Natural killer cell treated with Interleukin-12 subunit alpha and Interleukin-12 subunit beta and Interleukin-15 and Interleukin-18, amount 100 ng/mL, for 72 hours (primary cell): ENCODE data around the gene TCP11L2. TPM values are rescaled to one million over a fixed set of nuclear protein-coding genes. Genes with fewer than 3 reads are reported as not detected.

Experiments
- ATAC-seq, 2 donors: fragments of 150-1000 bp; cut with Tn5 transposase in 1 of 2; sonication (Bioruptor Pico), chemical (Tn5 transposase) in 1 of 2; 2 replicates each; pipeline ENCODE4 v1.10.0; 2021
- DNase-seq: peaks from one replicate; pipeline ENCODE4 v3.0.0; 2022; ENCODE audit warnings: low spot score
- H3K27ac Mint-ChIP-seq, 2 donors: 1 replicate in 1 of 2; 2 replicates in 1 of 2; pipeline ENCODE4 v1.8.0; 2022; ENCODE audit warnings: mixed read lengths in 2 of 2, mild to moderate bottlenecking in 1 of 2, moderate library complexity in 1 of 2
- H3K27me3 Mint-ChIP-seq, 2 donors: 1 replicate in 1 of 2; 2 replicates in 1 of 2; pipeline ENCODE4 v1.8.0; 2022; ENCODE audit warnings: mixed read lengths in 2 of 2
- H3K36me3 Mint-ChIP-seq: one replicate; pipeline ENCODE4 v1.8.0; 2022; ENCODE audit warnings: mixed read lengths
- H3K4me1 Mint-ChIP-seq, 2 donors: 1 replicate in 1 of 2; 2 replicates in 1 of 2; pipeline ENCODE4 v1.8.0; 2022; ENCODE audit warnings: low read depth in 2 of 2, mixed read lengths in 2 of 2, mild to moderate bottlenecking in 1 of 2
- H3K4me3 Mint-ChIP-seq: one replicate; pipeline ENCODE4 v1.8.0; 2022; ENCODE audit warnings: mixed read lengths
- H3K9me3 Mint-ChIP-seq: 2 replicates; pipeline ENCODE4 v1.8.0; 2022; ENCODE audit warnings: mixed read lengths
- total RNA-seq, 2 donors: library from RNA; stranded (reverse); gene quantifications; one replicate each; pipeline ENCODE4 v1.2.3, GENCODE V29; 2022

TCP11L2 gene
- total RNA-seq, 2 donors from 2014 or later, result 3.5 to 5.8 TPM

DNA sequence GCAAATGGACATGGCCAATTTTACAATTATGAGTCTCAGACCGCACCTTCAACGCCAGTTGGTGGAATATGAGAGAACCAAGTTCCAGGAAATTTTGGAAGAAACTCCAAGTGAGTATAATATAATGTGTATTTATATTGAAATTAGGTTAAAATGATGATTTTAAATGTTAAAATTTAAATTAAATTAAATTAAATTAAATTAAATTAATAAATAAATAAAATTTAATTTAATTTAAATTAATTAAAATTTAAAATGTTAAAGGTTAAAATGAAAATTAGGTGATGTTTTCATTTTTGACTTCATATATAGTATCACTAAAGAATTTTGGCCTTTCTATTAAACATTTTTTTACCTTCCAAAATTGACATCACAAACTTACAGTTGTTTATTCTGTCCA is 21.0 kb downstream of the TCP11L2 start:
- no peak for DNase-seq
- no peak overlapping the region for H3K4me3 Mint-ChIP-seq
- no peaks in the 10 kb centered on the region for H3K9me3 Mint-ChIP-seq
- H3K27ac Mint-ChIP-seq, result no peak overlapping the region
- H3K4me1 Mint-ChIP-seq, result peaks cover 0 to 5% of the 10 kb centered on the region in 2 donors
- no peaks in the 10 kb centered on the region for H3K27me3 Mint-ChIP-seq
- ATAC-seq, result no peak
- H3K36me3 Mint-ChIP-seq, result peaks cover 16% of the 10 kb centered on the region

DNA sequence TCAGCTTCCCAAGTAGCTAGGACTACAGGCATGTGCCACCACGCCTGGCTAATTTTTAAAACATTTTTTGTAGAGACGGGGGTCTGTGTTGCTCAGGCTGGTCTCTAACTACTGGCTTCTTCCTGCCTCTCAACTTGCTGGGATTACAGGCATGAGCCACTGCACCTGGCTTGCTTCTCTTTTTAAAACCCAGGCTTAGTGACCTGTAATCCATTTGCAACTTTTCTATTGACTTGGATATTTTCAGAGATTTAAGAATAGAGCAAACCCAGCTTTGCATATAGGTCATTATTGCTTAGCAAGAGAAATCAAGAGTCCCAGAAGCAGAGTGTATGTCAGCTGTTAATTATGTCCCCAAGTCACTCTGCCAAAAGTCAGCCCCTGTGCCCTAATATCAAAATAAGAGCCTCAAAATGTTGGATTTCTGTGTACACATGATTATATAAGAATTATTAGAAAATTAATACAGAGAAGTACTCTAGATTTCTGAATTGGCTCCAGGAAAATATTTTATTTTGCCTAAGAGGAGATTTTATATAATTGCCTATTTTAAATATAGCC is 24.9 kb downstream of the TCP11L2 start:
- no peak overlapping the region for H3K27ac Mint-ChIP-seq
- no peaks in the 10 kb centered on the region for H3K27me3 Mint-ChIP-seq
- no peaks in the 10 kb centered on the region for H3K9me3 Mint-ChIP-seq
- no peak overlapping the region for H3K4me3 Mint-ChIP-seq
- H3K36me3 Mint-ChIP-seq, result peaks cover 14% of the 10 kb centered on the region
- no peak for ATAC-seq
- no peak for DNase-seq
- H3K4me1 Mint-ChIP-seq, result peaks cover 0 to 5% of the 10 kb centered on the region in 2 donors

DNA sequence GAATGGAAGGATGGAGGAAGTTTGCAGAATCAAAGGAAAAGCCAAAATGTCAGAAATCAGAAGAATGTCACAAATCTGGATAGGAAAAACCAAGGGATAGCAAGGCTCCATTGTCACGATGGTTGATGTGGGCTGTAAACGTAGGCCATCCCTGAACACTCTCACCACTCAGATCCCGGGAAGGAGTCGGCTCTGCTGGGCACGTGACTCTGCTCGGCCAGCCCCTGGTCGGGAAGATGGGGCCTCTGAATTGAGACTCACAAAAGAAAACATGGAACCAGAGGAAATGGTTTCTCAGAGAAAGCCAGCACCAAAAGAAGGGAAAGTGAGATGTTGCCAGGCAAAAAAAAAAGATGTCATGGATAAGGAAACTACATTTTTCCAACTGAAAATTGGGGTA is 26.2 kb downstream of the TCP11L2 start:
- Mint-ChIP-seq H3K9me3 (no peaks in the 10 kb centered on the region), H3K4me3 (no peak overlapping the region), H3K4me1 (peaks cover 0 to 8% of the 10 kb centered on the region in 2 donors), H3K36me3 (peaks cover 12% of the 10 kb centered on the region), H3K27me3 (no peaks in the 10 kb centered on the region), H3K27ac (no peak overlapping the region)
- no peak for DNase-seq
- no peak for ATAC-seq

DNA sequence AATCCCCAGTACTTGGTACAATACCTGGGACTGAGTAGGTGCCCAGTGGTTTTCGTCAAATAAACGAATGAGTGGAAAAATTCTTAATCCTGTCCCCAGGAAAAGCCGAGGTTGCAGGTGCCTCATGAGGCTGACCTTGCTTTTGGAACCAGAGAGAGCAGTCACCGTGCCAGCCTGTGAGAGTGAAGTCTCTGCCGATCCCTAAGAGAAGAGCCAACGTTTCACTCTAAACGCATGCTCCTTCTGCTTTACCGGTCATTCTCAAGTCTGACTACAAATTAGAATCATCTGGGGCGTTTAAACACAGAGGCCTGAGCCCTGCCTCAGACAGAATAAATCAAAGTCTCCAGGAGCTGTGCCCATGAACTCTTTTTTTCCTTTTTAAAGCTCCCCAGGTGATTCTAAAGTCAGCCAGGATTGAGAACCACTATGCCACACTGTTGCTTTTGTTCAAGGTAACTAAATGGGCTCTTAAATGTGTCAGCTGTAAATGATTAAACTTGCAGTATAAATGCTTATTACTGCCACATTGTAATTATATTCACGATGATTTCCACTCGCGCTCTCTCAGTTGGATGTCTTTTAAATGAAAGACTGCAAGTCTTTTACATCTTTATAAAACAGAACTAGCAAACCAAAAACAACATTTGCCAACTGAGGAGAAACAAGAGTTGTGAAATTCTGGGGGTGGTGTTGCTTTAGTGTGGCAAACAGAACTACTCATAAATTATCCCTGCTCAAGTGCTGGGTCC is 26.9 kb downstream of the TCP11L2 start:
- peaks cover 0 to 12% of the 10 kb centered on the region in 2 donors for H3K4me1 Mint-ChIP-seq
- H3K36me3 Mint-ChIP-seq, result peaks cover 5% of the 10 kb centered on the region
- H3K27ac Mint-ChIP-seq, result no peak overlapping the region
- H3K27me3 Mint-ChIP-seq, result no peaks in the 10 kb centered on the region
- no peak overlapping the region for H3K4me3 Mint-ChIP-seq
- DNase-seq (no peak), ATAC-seq (no peak)
- no peaks in the 10 kb centered on the region for H3K9me3 Mint-ChIP-seq

DNA sequence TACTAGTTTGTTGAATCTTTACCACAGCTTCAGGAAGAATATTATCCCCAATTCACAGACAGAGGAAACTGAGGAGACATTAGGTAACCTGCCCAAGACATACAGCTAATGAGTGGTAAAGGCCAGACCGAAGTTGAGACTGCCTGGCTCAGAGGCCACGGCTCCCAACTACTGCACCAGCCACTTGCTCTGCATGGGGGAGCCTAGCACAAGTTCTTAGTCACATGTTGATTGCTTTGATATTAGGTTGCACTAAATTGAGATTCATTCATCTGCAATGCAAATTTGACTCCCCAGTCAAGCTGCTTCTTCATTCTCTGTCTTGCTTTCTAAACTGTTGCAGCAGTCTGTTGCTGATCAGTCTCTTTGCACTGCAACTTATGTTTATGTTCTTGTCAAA is 29.1 kb downstream of the TCP11L2 start:
- Mint-ChIP-seq H3K36me3 (no peaks in the 10 kb centered on the region), H3K9me3 (no peaks in the 10 kb centered on the region), H3K4me1 (peaks cover 0 to 6% of the 10 kb centered on the region in 2 donors), H3K27me3 (no peaks in the 10 kb centered on the region), H3K4me3 (no peak overlapping the region), H3K27ac (no peak overlapping the region)
- ATAC-seq (no peak), DNase-seq (no peak)

DNA sequence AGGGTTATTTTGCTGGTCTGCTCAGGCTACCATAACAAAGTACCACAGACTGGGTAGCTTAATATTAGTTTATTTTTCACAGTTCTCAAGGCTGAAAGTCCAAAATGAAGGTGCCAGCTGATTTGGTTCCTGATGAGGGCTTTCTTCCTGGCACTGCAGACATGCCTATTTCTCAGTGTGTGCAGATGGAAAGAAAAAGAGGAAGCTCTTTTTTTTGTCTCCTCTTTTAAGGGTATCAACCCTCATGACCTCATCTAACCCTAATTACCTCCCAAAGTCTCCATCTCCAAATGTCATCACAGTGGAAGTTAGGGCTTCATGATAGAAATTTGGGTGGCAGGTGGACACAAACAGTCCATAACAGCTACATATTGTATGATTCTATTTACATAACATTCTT is 30.0 kb downstream of the TCP11L2 start:
- Mint-ChIP-seq H3K4me3 (no peak overlapping the region), H3K4me1 (peaks cover 0 to 6% of the 10 kb centered on the region in 2 donors), H3K27me3 (no peaks in the 10 kb centered on the region), H3K36me3 (no peaks in the 10 kb centered on the region), H3K27ac (no peak overlapping the region), H3K9me3 (no peaks in the 10 kb centered on the region)
- no peak for ATAC-seq
- no peak for DNase-seq

DNA sequence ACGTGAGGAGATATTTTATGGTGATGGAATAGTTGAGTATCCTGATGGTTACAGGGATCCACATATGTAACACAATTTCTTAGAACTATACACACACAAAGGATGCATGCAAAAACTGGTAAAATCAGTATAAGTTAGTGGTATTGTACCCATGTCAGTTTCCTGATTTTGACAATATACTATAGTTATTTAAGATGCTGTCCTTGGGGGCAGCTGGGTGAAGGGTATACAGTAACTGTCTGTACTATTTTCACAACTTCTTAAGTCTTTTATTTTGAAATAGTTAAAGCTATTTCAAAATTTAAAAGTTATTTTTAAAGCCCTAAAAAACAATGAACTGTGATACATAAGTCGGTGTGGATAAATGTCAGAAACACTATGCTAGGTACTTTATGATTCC is 30.5 kb downstream of the TCP11L2 start:
- Mint-ChIP-seq H3K27ac (no peak overlapping the region), H3K27me3 (no peaks in the 10 kb centered on the region), H3K36me3 (no peaks in the 10 kb centered on the region), H3K4me3 (no peak overlapping the region), H3K4me1 (peaks cover 0 to 6% of the 10 kb centered on the region in 2 donors), H3K9me3 (no peaks in the 10 kb centered on the region)
- no peak for DNase-seq
- no peak for ATAC-seq

DNA sequence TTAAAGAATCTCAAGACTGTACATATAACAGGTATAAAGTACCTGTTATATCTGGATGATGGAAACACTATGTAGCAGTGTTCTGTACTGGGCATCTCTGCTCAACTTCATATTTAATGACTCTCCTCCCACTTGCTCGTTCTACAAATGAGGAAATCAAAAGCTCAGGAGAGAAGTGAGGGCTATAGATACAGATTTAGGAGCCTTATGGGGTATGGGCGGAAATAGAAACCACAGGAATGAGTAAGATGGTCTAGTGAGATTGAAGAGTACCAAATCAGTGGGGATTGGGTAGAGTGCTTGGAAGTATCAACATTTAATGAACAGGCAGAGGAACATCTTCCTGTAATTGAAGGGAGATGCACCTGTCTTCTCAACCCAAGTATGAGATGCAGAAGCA is 31.2 kb downstream of the TCP11L2 start:
- H3K4me1 Mint-ChIP-seq, result peaks cover 0 to 6% of the 10 kb centered on the region in 2 donors
- no peak overlapping the region for H3K4me3 Mint-ChIP-seq
- H3K9me3 Mint-ChIP-seq, result no peaks in the 10 kb centered on the region
- DNase-seq (no peak), ATAC-seq (no peak)
- H3K36me3 Mint-ChIP-seq, result no peaks in the 10 kb centered on the region
- no peaks in the 10 kb centered on the region for H3K27me3 Mint-ChIP-seq
- no peak overlapping the region for H3K27ac Mint-ChIP-seq

DNA sequence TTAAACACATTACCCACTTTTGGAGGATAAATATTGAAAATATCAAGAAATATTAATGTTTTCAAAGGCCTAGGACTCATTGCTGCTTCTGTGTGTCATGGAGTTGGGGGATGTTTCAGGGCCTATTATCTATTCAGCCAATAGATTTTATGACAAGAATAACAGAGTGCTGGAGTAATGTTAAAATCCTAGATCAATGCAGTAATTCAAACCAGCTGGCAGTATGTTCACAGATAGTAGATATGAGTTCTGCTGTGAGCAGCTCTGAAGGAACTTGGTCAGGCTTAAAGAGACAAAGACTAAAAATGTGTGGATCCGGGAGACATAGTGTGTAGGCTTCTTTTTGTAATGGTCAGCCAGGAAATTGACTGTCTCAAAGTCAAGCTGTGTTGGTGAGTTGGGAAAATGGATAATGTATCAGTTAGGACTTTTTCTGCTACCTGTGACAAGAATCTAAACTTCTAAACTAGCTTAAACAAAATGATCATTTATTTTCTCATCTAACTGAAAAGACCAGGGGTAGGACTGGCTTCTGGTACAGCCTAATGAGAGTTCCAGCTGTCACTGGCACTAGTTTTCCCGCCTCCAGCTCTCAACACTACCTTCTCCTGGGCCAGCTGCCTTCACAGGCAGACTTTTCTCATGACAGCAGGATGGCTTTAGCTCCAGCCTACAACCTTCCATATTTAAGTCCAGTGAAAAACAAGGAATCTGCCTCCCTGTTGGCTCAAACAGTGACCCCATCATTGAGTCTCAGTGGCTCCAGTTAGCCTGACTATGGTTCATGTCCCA is 38.7 kb downstream of the TCP11L2 start:
- ATAC-seq, result no peak
- DNase-seq, result no peak
- peaks cover 1% of the 10 kb centered on the region for H3K36me3 Mint-ChIP-seq
- H3K9me3 Mint-ChIP-seq, result no peaks in the 10 kb centered on the region
- no peak overlapping the region for H3K27ac Mint-ChIP-seq
- no peaks in the 10 kb centered on the region for H3K27me3 Mint-ChIP-seq
- no peaks in the 10 kb centered on the region for H3K4me1 Mint-ChIP-seq
- no peak overlapping the region for H3K4me3 Mint-ChIP-seq

DNA sequence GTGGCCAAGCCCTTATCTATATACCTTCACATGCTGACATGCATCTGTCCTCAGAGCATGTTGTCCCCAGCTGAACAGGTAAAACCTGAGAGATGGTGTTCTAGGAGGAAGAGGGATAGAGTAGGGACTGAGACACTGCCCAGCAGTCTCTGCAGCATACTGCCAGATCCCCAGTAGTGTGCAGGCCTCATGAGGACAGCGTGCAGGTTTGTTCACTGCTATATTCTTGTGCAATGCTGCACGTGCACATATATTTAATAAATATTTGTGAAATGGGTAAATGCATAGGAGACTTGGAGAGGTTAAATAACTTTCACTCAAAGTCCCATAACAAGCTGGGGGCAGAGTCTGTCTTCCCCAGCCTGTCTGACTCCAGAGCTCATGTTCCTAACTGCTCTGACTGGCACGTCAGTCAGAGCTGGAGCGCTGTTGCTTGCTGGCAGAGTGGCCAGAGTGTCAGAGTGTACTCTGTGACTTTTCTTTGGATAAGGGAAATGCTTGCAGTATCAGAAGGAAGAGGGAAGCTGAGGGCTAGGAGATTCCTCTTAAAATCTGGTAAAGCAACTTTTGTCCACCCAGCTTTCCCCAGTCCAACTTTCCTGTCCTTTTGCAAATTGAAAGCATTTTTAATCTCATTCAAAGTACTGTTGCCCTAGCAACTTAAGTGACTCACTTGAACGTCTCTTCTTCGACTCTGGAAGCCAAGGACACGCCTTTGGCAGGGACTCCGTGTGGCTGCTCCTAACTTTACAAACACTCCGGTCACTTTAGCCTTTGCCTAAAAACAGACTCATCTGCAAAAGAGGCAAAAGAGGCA is 40.1 kb downstream of the TCP11L2 start:
- no peak for ATAC-seq
- Mint-ChIP-seq H3K4me3 (no peak overlapping the region), H3K36me3 (peaks cover 4% of the 10 kb centered on the region)

DNA sequence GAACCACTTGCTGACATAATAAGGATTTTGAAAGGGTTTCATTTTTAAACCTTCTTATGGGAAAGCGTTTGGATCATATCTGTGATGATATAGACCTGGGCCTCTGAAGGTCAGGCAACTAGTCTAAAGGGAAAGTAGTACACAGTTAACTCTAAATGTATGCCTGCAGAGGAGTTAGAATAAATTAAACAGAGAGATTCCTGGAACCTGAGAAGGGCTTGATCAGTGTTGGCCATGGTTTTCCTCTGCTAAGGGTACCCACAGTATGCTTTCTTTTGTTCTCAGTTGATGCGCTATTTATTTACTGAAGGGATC is 40.6 kb downstream of the TCP11L2 start:
- Mint-ChIP-seq H3K36me3 (peaks cover 4% of the 10 kb centered on the region), H3K9me3 (no peaks in the 10 kb centered on the region), H3K4me3 (no peak overlapping the region), H3K4me1 (no peaks in the 10 kb centered on the region), H3K27me3 (no peaks in the 10 kb centered on the region), H3K27ac (no peak overlapping the region)
- no peak for ATAC-seq
- no peak for DNase-seq

More for the DNA sequence above, 40.1 kb downstream of the TCP11L2 start:
- Mint-ChIP-seq H3K4me1 (no peaks in the 10 kb centered on the region), H3K27ac (no peak overlapping the region), H3K27me3 (no peaks in the 10 kb centered on the region), H3K9me3 (no peaks in the 10 kb centered on the region)
- DNase-seq, result no peak

DNA sequence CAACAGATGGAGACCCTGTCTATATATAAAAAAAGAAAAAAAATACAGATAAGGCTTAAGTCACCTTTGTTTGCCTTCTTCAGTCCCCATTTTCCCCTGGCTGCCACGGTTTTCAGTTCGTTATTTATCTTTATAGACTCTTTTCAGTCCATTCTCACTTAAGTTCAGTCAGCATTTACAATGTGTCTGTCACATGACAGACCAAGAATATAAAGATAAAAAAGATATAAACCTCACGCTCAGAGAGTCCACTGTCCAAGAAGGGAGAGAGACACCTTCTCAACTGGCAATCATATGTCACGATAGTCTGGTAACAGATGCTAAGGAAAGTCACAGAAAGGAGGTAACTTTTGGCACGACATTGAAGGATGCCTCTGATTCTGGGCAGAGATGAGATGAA is 41.6 kb downstream of the TCP11L2 start:
- peaks cover 4% of the 10 kb centered on the region for H3K36me3 Mint-ChIP-seq
- no peak overlapping the region for H3K27ac Mint-ChIP-seq
- H3K4me3 Mint-ChIP-seq, result no peak overlapping the region
- no peaks in the 10 kb centered on the region for H3K4me1 Mint-ChIP-seq
- H3K27me3 Mint-ChIP-seq, result no peaks in the 10 kb centered on the region
- ATAC-seq, result no peak
- H3K9me3 Mint-ChIP-seq, result no peaks in the 10 kb centered on the region
- no peak for DNase-seq

DNA sequence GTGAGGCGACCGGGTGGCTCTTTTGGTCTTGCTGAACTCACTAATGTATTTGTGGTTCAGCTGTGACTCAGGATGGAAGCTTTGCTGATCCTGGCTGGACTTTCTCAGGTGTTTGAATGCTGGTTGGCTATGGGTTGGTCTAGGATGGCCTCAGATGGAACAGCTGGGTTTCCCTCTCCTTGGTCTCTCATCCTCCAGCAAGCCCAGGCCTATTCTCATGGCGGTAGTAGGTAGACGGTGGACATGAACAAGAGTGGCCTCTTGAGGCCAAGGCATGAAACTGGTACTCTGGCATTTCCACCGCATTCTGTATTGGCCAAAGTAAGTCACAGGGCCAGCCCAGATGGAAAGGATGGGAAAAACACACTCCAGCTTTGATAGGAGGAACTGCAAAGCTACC is 43.2 kb downstream of the TCP11L2 start:
- no peaks in the 10 kb centered on the region for H3K9me3 Mint-ChIP-seq
- no peak overlapping the region for H3K27ac Mint-ChIP-seq
- H3K27me3 Mint-ChIP-seq, result no peaks in the 10 kb centered on the region
- H3K36me3 Mint-ChIP-seq, result peaks cover 4% of the 10 kb centered on the region
- no peaks in the 10 kb centered on the region for H3K4me1 Mint-ChIP-seq
- no peak for DNase-seq
- ATAC-seq, result no peak
- no peak overlapping the region for H3K4me3 Mint-ChIP-seq

DNA sequence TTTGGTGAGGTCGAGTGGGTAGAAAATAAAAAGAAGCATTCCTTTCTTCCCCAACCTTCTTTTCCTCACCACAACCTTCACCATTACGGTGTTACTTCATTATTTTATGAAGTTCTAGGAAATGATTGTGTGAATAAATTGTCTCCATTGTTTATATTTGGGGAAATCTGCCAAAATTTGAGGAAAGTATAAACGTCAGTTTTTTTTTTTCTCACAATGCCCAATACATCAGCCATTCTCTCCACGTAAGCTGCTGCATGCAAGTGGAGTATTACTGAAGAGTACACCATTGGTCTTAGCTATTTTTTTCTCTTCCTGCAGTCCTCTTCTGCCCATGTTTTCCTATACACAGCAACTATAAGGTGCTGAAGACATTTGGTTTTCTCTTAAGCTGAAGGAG is 45.9 kb downstream of the TCP11L2 start:
- Mint-ChIP-seq H3K9me3 (no peaks in the 10 kb centered on the region), H3K36me3 (peaks cover 4% of the 10 kb centered on the region), H3K4me1 (no peaks in the 10 kb centered on the region), H3K4me3 (no peak overlapping the region), H3K27ac (no peak overlapping the region), H3K27me3 (no peaks in the 10 kb centered on the region)
- DNase-seq (no peak), ATAC-seq (no peak)
